ENCODE data around the gene CTDP1. TPM values are rescaled to one million over a fixed set of nuclear protein-coding genes. Genes with fewer than 3 reads are reported as not detected.

CTDP1 gene
- polyA plus RNA-seq, 1 donor = 7.8 TPM

DNA sequence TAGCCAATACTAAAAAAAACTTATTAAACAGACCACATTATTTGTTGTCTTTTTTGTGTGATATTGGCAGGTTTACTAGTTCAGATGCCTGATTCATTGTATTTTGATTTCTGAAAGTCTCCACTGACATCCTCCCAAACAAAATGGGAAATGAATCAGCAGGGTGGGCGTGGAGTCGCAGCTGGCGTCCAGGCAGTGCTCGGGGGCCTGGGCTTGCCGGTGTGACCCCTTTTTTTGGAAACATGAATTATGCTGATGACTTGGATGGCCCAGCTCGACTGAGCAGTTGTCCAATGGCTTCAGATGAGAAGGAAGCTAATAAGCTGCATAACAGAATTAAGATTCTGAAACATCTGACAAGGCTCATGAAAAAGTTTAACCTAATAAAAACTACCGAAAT is 116.4 kb downstream of the CTDP1 start:
- no peak for DNase-seq (ENCODE audit: low read depth)

DNA sequence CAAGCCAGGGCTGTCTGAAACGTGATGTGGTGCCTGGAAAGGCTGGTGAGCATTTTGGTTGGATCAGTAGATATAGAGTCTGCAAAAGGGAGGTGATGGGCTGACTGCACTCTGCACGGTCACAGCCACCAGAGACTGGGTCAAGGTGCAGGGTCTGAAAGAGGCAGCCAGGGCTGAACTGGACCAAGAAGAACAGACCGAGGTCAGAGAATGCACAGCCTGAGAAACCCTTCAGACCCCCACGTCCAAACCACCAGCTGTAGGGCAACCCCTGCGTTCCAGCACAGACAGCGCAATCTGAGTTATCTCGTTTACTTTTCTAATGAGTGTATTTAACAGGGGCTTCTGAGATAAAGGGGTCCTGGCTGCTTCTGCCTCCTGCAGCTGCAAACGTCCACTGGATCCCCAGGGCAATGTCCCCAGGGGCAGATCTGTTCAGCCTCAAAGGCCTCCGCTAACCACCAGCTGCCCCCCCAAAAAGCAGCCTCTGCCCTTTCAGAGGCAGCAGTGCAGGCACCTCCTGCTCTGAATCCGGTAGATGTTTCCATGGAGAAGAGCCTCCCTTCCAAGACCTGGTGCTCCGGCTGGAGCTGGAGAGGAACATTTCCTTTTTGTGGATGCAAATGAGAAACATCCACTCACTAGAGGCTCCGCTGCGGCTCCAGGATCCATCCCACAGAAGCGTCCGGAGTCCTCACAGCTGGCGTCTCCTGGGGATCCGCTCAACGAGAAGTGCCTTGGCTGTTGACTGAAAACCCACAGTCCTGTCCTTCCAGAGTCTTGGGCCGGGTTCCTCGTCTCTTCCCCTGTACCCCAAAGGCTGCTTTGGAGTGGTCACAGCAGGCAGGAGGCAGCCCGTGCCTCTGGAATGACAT is 117.2 kb downstream of the CTDP1 start:
- DNase-seq (ENCODE audit: low read depth) = peak; percentile 67

DNA sequence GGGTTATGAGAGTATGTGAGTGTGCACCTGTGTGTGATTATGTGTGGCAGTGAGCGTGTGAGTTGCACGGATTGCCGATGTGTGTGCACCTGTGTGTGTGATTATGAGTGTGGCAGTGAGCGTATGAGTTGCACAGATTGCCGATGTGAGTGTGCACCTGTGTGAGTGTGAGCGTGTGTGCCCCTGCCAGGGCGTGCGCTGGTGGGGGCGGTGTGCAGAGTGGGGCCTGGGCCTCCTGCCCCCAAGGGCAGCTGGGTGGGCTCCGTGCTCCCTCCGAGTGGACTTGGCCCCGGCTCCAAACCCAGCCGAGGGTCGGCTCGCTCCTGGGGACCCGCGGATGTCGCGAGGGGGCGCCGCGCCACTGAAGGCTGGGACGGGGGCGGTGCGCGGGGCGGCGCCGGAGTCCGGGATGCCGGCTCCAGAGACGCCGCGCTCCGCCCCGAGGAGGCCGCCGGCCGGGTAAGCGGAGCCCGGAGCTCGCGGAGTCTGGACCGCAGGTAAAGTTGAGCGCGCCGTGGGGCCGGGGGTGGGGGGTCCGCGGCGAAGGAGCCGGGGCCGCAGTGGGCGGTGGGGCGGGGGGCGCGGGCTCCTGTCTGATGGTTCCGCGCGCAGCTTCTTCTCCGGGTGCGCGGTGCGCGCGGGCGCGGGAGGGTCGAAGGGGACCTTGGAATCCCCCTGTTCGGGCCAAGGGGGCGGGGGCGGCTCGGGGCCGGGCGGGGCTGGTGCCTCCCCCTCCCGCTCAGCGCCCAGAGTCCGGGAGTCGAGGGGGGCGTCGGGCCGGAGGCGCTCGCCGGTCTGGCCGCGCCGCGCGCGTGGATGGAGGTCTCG is 118.1 kb downstream of the CTDP1 start, which contains the start of gene KCNG2:
Gene KCNG2, plus strand, starts transcription at position 421 of the 828 bp plus-strand sequence. CDS start 65,730 bp downstream, outside the sequence.
- DNase-seq (ENCODE audit: low read depth) = no peak

DNA sequence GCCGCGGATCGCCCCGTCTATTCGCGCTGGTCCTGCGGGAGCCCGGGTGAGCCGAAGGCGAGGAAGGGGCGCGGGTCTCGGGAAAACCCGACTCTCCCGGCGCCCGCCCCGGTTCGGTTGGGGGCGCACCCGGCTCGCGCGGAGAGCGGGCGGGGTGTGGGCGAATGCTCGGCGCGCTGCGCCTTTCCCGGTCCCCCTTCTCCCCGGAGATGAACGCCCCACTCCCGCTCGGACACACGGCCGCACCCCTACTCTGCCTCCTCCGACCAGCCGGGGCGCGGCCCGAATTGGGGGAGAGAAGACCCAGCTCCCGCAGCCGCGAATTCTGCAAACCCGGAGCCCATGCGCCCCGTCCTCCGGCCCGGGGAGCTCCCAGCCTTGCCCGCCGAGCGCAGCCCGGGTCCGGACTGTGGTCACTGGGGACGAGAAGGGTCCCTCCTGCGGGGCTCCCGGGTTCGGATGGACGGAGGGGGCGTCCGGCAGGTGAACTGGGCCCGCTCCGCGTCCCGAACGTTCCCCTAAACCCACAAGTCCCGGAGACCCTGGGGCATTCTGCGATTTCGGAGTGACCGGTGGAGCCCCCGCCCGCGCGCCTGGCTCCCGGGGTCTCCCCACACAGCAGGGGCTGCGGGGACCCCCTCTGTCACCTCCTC is 118.9 kb downstream of the CTDP1 start:
- no peak for DNase-seq (ENCODE audit: low read depth)

DNA sequence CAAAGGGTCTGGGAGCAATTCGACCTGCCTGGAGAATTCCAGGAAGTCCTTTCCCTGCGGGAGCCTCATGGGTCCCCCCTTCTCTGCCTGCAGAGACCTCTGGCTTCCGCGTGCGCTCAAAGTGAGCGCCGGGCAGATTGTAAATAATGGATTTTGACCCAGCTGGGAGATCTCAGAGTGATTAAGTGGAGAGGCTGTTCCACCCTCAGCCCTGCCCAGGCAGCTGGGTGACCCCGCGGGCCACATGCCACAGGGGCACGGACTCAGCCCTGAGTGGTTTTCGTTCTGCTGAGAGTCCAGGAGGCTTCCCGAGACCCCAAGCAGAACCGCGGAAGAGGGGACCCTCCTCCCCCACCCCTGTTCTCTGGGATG is 119.4 kb downstream of the CTDP1 start:
- DNase-seq (ENCODE audit: low read depth) = no peak

DNA sequence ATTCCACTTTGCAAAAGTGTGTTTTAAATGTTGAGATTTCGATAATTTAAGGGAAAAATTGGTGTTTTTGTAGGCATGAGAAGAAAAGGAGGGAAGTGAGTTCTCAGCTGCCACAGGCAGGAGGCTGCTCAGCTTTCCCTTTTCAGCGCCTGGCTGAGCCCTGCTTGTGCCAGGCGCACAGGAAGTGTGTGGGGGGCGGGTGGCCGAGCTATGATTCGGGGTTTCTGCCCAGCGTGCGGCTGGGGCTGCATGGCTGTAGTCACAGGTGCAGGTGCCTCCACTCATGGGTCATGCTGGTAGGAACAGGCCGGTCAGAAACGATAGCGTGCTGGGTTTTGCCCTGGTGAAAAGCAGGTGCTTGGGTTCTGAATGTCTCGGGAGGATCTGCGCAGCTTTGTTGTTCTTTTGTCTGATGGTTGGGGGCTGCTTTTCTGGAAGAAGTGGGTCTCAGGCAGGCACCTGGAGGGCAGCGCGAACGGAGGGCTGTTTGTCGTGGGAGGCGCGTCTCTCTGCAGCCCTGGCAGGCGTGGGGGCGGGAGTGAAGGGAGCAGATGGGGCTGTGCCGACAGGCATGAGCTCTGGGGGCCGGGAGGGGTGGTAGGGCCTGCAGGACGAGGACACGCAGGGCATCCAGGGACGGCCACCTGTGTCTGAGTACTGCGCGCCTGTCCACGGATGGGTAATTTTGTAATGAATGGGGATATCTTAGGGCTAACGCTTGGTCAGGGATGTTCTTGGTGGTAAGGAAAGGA is 120.2 kb downstream of the CTDP1 start:
- no peak for DNase-seq (ENCODE audit: low read depth)

DNA sequence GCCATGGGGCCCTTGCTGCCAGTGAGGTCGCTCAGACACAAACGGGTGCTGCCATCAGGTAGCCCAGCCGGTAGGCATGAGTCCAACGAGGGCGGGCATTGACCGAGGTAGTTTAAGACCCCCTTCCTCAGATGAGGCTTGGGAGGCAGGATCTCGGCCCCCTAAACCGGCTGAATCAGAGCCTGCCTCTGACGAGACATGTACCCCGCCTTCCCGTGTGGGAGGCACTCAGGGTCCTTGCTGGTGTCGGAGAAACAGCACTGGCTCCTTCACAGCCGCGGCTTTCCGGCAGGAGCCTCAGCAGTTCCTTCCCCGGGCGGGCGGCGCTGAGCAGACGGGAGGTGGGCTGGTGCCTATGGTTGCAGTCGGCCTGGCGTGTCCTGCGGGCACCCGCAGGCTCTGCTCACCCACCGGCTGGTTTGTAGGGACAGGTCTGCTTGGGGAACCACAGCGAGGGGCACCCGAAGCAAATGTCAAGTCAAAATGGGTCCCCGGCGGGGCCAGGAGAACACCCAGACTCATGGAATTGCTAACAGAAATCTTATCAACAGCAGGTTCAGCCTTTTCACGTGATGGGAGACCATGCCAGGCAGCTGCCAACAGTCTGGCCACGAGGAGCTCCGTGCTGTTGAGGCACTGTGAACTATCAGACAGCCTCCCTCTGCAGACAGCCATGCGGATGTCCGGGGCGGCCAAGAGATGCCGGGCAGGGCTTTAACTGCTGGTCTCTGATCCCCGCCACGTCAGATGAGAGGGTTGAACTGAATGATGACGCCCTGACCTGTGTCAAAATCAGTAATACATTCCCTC is 121.0 kb downstream of the CTDP1 start:
- no peak for DNase-seq (ENCODE audit: low read depth)

DNA sequence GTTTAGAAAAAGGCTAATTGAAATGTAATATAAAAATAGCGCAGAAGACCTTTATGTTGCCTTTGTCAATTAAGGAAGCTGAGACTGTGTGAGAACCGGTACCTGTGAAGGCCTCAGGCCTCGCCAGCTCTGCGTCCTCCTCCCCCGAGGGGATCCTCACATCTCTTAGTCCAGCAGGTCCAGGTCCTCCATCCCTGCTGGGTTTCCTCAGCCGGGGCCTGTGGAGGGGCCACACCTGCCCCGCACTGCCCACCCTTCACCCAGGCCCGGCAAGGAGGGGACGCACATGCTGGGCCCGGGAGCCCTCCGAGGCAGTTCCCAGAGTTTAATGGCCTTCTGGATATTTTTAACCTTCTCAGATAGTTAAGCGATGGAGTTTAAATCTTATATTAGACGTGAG is 121.6 kb downstream of the CTDP1 start:
- DNase-seq (ENCODE audit: low read depth) = no peak

DNA sequence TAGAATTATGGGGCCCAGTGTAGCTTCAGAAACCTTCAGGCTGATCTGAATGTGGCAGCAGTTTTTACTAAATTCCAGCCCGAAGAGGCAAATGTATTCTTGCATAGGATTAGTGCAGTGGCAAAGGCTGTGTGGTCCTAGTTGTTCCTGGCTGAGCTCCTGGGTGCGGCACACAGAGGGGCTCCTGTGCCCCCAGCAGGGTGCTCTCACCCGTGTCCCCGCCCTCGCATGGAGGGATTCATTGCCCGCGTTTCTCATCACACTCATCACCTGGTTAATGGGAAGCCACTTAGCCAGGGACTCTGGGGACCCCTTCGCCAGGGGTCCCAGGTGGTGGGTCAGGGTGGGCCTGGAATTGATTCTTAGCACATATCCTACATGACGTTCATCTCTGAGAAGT is 122.0 kb downstream of the CTDP1 start:
- no peak for DNase-seq (ENCODE audit: low read depth)

DNA sequence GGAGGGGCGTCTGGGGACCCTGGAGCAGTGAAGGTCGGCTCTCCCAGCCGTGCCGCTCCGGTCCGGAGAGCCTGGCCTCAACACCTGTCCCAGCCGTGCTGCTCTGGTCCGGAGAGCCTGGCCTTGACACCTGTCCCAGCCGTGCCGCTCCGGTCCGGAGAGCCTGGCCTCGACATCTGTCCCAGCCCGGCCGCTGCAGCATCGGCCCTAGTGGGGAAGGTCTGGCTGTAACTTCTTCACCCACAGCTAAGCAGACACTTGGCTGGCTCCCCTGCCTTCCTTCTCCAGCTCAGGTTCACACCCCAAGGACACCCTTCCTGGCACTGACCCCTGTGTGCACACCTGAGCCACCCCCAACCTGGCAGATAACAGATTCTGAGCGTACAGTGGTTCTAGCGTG is 122.7 kb downstream of the CTDP1 start:
- no peak for DNase-seq (ENCODE audit: low read depth)

DNA sequence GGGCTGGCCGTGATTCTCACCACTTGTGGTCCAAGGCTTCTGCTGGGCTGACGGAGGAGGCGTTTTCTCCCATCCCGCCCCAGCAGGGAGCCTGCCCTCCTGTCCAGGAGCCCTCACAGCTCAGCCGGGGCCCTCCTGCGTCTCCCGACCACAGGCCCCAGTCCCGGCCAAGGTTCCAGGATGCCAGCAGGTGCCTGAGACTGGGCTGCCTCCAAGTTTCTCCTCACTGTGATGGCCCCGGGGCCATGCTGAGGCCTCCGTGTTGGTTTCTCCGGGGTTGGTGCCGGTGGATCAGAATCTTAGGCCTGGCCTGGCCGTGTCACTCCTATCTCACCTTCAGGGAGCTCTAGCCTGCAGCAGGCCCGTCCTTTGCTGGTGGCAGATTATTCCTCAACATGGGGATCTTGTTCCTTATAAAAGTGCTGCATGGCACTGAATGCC is 124.0 kb downstream of the CTDP1 start:
- DNase-seq (ENCODE audit: low read depth) = no peak

Other genes starting within 250 kb of the CTDP1 start
- gene KCNG2, start 118.1 kb downstream of the CTDP1 start, polyA plus RNA-seq (ENCODE audit: insufficient read length) = 0.46 TPM

All from forelimb muscle (tissue), 1 donor.